Right renal cortex interstitium (tissue), 3 donors: Measurements from ENCODE around the gene MRPL33. TPM values are rescaled to one million over a fixed set of nuclear protein-coding genes. Genes with fewer than 3 reads are reported as not detected.

Source experiments
- DNase-seq, 3 donors: peaks; one replicate each; pipeline ENCODE4 v3.0.0-alpha.2; 2013; ENCODE audit warnings: low read depth in 3 of 3, low spot score in 2 of 3
- polyA plus RNA-seq, 3 donors: library from polyadenylated mRNA; unstranded; fragments of 120-200 nt; gene quantifications; one replicate each; pipeline ENCODE4 v1.2.1, GENCODE V29; 2013; ENCODE audit not compliant: insufficient read length in 3 of 3

Gene MRPL33
- polyA plus RNA-seq, 3 donors = 182 to 196 (median 183) TPM

- DNase-seq = peak in 1 of 3 donors; percentile 21
These were observed 35.0 kb downstream of the MRPL33 start for GRCh38 chr2:27806311-27807059.

- DNase-seq = no peak
These were observed 36.0 kb downstream of the MRPL33 start for GRCh38 chr2:27807476-27807875.

- no peak for DNase-seq
These were observed 36.9 kb downstream of the MRPL33 start for GRCh38 chr2:27808418-27808817.

GRCh38 chr2:27808984-27809383 lies 37.5 kb downstream of the MRPL33 start:
- no peak for DNase-seq

- no peak for DNase-seq
These were observed 38.3 kb downstream of the MRPL33 start for GRCh38 chr2:27809761-27810241.

- no peak for DNase-seq
These were observed 38.9 kb downstream of the MRPL33 start for GRCh38 chr2:27810455-27810854.

- DNase-seq = no peak
These were observed 40.2 kb downstream of the MRPL33 start for GRCh38 chr2:27811768-27812167.

GRCh38 chr2:27814758-27815157 lies 43.2 kb downstream of the MRPL33 start:
- DNase-seq = no peak

- no peak for DNase-seq
These were observed 44.4 kb downstream of the MRPL33 start for GRCh38 chr2:27815860-27816438.

- DNase-seq = no peak
These were observed 50.5 kb downstream of the MRPL33 start for GRCh38 chr2:27822049-27822448.

- DNase-seq = no peak
These were observed 51.6 kb downstream of the MRPL33 start for GRCh38 chr2:27823135-27823534.

GRCh38 chr2:27823569-27823968 lies 52.0 kb downstream of the MRPL33 start:
- no peak for DNase-seq

- DNase-seq = no peak
These were observed 52.9 kb downstream of the MRPL33 start for GRCh38 chr2:27824401-27824800.

- DNase-seq = no peak
These were observed 56.8 kb downstream of the MRPL33 start for GRCh38 chr2:27828305-27828704.

Other genes with a start within 250 kb of the MRPL33 start
- gene ZNF512, start 188.7 kb upstream of the MRPL33 start, polyA plus RNA-seq = 10 to 100 TPM; 80.9 to 89.1 (median 83.2) TPM
- 10 to 100 TPM; 13.0 to 14.1 (median 13.9) TPM for gene CCDC121, start 142.7 kb upstream of the MRPL33 start, polyA plus RNA-seq
- 10 to 100 TPM; 63.9 to 69.7 (median 67.3) TPM for gene GPN1, start 142.7 kb upstream of the MRPL33 start, polyA plus RNA-seq
- 10 to 100 TPM; 51.1 to 57.4 (median 53.9) TPM for gene SUPT7L, start 108.1 kb upstream of the MRPL33 start, polyA plus RNA-seq
- gene SLC4A1AP, start 107.8 kb upstream of the MRPL33 start, polyA plus RNA-seq = 10 to 100 TPM; 32.5 to 33.6 (median 33.6) TPM
- 1 to 10 TPM; 7.9 to 8.9 (median 8.2) TPM for gene RBKS, start 118.7 kb downstream of the MRPL33 start, polyA plus RNA-seq
- 10 to 100 TPM; 55.5 to 58.9 (median 57.2) TPM for gene BABAM2, start 119.0 kb downstream of the MRPL33 start, polyA plus RNA-seq